GM15510 (cell line): Measurements from ENCODE around the gene LKAAEAR1.

ENCODE experiments used
- POLR2A ChIP-seq: IDR thresholded peaks from 3 replicates; pipeline ENCODE4 v1.6.1; 2011; ENCODE audit warnings: borderline replicate concordance; ENCODE audit not compliant: insufficient read length; ENCODE audit errors: extremely low read depth

LKAAEAR1 gene

DNA sequence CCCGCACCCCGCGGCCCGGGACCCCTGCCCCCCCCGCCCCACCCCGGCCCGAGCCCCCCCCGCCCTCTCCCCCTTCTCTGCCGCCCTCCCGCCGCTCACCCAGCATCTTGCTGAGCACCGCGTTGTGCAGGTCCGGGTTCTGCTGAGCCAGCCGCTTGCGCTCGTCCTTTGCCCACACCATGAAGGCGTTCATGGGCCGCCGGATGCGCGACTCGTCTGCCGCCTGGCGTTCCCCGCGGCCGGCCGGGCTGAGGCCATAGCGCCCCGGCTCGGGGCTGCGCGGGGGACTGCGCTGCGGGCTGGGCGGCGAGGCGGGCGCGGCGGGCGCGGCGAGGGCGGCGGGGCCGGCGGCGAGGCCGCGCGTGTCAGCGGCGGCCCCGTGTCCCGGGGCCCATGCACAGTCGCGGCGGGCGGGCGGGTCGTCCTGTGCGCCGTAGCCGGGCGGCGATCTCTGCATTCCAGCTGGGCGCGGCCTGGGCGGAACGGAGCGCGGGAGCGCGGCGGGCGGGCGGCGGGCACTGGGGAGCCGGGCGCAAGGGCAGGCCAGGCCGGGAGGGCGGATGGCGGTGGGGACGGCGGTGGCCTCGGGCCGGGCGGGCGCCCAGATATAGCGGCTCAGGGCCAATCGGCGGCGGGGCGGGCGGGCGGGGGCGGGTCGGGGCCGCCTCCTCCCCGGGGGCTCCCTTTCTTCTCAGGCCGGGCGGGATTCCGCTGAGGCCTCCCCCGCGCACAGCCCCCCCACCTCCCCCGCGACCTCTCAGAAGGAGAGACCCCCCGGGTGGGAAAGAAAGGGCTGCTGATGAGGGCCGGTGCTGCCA lies 34.9 kb downstream of the LKAAEAR1 start, which contains the start of gene SOX18:
Gene SOX18 (minus strand): TSS at position 580 of the 818 bp plus-strand sequence. CDS start 123 bp downstream, at position 457.
- TF ChIP-seq POLR2A: no peak

DNA sequence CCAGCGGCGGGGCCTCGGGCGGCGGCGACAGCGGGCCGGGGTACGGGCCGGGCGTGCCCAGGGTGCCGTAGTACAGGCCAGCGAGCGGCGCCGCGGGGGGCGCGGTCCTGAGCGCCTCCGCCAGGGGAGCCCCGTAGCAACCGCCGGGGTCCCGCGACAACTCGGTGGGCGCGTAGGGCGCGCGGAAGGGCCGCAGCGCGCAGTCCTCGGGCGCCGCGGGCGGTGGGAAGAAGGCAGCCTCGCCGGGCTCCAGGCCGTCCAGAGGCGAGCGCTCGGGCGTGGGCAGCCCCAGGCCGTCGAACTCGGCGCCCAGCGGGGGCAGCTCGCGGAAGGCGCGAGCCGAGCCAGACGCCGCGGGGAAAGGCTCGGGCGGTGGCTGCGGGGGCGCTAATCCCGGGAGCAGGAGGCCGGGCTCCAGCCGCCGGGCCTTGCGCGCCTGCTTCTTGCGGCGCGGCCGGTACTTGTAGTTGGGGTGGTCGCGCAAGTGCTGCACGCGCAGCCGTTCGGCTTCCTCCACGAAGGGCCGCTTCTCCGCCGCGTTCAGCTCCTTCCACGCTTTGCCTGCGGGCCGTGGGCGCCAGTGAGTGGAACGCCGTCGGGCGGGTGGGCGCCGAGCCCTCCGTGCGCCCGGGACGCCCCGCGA lies 35.7 kb downstream of the LKAAEAR1 start:
- TF ChIP-seq POLR2A: no peak

DNA sequence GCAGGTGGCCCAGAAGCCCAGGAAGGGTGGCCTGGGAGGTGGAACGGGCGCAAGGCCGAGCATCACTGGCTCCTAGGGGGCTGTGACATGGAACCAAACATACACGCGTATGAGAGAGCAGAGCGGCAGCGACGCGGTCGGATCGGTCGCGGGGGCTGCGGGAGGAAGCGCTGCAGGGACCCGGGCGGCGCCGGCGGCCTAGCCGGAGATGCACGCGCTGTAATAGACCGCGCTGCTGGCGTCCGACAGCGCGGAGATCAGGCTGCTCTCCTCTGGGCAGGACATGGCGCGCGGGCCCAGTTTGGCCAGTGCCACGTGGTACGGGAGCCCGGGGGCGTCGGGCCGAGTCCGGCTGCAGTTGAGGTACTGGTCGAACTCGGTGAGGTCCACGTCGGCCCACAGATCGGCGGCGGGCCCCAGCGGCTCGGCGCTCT lies 36.2 kb downstream of the LKAAEAR1 start:
- TF ChIP-seq POLR2A: no peak

DNA sequence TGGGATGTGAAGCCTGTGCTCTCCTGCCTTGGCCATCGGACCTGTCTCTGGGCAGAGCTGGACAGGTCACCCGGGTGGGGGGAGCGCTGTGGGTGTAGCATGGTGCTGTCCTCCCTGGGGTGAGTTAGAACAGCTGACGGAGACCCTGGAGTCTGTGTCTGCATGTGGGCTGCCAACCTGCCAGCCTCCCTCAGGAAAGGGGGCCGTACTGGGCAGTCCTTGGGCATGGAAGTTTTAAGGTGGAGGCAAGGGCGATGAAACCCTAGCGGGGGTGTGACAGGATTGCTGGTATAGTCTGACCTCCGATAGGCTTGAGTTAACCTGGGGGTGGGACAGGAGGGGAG lies 37.2 kb downstream of the LKAAEAR1 start:
- no peak for TF ChIP-seq POLR2A

DNA sequence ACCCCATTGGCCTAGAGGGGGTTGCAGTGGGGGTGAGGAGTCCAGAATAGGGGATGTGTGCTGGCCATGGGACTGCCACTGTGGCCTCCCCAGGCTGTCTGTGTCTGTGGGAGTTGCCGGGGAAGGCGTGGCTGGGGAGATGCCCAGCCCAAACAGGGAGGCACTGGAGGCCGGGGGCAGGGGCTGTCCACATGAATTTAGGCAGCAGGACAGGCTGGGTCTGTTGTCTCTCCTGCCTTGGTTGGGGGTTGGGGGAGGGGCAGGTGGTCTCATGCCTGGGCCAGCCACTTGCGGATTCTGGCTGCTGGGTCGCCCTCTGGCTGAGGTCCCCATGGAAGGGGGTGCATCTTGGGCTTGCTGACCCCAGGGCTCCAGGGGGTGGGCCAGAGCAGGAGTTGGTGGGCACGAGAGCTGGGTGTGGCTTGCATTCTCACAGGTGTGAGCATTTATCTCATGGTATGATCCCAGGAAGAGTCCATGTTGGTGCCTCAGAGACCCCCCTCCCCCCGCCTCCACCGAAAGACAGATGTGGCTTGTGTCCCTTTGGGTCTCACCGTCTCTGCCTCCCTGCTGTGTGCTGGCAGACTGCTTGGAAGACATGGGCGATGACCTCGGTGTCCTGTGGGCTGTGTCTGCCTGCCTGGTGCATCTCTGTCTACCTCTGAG lies 38.7 kb downstream of the LKAAEAR1 start:
- no peak for TF ChIP-seq POLR2A

DNA sequence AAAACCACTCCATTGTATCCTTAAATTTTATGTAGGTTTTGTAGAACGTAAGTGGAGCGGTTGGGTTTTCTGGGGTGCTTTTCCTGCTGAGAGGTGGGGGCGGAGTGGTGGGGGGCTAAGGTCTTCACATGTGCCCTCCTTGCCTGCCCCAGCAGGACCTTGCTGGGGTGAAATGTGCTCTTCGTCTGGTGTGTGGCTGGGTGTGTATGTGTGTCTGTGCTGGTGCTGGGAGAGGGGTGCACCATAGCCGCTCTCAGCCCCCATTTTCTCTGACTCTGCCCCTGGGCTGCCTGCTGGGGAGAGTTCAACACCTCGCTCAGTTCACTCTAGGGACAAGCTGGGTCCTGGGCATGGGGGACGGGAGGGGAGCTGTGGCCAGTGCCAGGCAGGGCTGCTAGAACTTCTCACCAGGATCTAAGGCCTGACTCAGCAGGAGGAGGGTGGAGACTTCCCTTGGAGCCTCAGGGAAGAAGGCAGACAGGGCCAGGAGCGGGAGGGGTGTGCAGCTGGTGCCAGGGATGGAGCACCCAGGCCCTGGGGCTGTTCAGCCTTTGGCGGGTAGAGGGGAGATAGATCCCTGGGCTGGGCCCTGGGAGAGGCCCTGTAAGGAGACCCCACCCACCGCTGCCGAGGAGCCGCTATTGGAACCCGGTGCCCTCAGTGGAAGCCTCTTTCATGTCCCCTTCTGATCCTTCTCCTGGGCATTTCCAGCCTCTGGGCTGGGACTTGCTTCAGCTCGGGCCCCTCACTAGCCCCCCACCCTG lies 39.5 kb downstream of the LKAAEAR1 start:
- TF ChIP-seq POLR2A: no peak

DNA sequence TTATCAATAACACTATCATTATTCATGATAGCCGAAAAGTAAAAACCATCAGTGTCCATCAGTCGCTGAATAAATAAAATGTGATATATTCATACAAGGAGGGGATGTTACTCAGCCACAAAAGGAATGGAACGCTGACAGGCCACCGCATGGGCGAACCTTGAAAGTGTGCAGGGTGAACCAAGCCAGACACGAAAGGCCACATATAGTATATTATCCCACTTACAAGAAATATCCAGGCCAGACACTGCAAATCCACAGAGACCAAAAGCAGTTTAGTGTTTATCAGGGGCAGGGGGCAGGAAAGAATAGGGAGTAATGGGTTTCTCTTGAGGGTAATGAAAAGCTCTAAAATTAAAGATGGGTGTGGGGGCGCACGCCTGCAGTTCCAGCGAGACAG lies 40.4 kb downstream of the LKAAEAR1 start:
- TF ChIP-seq POLR2A: no peak

DNA sequence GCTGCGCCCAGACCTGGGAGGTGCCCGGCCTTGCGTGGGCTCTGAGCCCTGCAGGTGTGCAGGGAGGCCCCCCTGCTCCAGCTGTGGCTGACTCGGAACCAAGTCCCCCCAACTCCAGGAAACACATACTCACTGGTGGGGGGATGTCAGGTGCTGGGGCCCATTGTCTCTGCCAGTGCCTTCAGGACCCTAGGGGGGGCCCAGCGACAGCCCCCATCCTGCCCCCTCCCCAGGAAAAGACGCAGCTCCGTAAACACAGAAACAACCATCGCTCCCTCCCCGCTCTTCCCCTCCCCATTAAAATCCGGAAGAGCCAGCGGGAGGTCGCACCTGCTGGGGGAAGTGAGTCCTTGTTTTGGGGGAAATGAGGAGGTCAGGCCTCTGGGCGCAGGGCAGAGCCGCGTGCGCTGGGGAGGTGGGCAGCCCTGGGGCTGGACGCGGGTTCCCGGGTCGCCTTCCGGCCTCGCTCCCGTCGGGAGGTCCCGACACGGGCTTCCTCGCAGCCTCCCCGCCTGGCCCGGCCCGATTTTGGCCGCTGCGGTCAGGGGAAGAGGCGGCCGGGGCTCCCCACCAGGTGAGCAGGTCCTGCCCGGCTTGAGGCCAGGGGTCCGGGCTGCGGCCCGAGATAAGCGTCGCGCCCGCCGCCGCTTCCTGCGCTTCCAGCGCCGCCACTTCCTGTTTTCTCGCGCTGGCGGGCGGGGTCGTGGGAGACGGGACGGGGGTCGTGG lies 42.0 kb downstream of the LKAAEAR1 start:
- no peak for TF ChIP-seq POLR2A

DNA sequence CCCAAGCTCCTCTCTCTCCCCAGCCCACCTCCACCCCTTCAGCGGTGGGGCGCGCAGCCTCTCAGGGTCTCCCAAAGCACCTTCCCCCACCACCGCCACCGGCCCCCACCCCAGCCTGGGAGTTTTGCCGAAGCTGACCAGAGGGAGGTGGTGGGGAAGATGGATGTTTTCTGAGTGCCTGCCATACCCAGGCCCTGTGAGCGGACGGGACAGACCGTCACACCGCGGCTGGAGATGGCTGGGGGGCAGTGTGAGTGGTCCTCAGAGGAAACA lies 42.5 kb downstream of the LKAAEAR1 start:
- no peak for TF ChIP-seq POLR2A

DNA sequence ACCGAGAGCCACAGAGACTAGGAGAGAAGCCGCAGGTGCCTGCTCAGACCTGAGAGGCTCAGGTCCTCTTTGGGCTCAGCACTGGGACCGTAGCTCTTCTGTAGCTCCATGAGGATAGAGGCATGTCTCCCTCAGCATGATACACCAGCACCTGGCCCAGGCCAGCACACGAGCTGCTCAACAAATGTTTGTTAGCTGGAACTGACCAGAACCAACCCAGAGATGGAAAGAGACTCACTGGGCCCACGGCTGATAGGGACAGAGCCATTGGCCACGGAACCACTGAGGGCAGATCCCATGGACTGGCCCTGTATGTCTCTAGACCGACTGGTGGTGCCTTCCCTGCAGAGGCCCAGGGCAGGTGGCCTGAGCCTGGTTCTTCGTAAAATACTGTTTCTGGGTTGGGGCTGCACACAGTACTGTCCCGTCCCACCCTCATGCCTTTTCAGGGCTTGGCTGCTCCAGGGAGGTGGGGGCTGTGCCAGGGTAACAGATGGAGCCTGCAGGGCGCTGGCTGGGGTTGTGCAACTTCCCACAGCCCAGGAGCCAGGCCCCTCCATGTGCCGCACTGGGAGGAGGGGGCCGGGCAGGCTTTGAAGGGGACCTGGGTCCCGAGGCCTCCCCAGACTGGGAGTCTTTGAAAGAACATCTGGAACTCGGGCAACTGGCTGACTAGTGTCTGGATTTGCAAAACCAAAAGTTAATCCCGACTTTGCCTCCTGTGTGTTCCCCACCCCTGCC lies 43.0 kb downstream of the LKAAEAR1 start:
- TF ChIP-seq POLR2A: no peak

DNA sequence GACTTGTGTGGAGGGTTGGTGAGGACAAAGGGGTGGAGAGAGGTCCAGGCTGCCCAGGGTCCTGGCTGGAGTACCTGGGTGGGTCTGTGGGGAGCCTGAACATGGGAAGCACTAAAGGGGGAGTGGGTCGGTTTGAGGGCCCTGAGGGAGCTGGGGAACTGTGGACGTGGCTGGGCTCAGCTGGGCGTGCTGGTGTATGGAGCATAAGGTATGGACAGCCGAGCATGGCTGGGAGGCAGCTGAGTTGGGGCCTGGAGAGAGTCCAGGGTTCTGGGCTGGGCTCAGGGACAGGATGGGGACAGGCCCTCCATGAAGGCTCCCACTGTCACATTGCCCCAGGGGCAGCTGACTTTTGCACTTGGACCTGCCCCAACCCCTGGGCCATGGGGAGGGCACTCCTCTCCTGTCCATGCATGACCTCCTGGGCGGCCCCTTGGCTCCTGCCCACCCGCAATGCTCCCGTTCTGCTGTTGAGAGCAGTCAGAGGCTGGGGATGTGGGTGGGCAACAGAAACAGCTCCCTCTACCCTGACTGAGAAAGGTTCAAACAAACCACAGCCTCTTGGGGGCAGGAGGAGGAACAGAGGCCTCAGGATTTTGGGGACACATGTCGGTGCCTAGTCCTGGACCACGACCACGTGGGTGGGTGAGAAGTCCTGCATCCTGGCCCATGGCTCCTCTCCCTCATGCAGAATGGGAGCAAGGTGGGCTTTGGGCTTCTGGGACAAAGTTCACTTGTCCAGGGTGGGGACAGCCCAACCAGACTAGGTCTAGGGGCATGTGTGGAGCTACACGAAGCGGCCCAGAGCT lies 43.8 kb downstream of the LKAAEAR1 start:
- TF ChIP-seq POLR2A: no peak

DNA sequence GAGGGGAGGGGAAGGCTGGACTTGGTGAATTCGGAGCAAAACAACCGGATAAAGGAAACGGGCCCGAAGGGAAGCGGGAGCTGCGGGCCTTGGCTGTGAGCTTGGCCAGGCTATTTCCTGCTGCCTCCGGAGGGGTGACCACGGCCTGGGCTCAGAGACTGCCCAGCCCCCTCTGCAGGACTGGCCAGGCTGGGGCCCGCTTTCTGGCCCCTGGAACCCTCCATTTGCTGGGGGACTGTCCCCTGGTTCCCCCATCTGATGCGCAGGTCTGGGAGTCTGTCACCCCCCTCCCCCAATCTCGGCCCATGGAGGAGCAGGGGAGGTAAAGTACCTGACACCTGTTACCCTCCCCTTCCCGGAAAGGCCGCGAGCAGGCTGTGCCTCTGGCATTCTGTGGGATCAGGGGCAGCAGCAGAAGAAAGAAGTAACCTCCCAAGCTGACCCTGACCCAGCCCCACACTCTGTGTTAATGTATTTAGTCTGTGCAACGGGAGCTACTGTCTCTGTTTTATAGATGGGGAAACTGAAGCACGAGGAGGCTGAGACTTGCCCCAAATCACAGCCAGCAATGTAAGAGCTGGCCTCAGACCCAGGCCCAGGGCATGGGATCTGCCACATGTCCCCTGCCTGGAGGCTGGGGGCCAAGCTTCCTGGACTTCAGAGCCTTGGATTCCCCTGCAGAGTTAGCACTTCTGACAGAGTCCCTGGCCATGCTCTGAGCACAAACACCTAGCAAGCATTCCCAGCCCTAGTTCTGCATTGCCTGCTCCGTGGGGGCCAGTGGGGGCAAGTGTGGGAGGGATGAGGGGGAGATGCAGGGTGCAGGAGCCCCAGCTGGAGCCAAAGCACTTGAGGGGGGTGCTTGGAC lies 44.7 kb downstream of the LKAAEAR1 start:
- no peak for TF ChIP-seq POLR2A
